Measurements from ENCODE around the gene IGF1R. TPM values are rescaled to one million over a fixed set of nuclear protein-coding genes. Genes with fewer than 3 reads are reported as not detected.

IGF1R gene
- total RNA-seq (2021) (71.3 and 78.9 TPM in 2 replicates), Bru-seq, nascent RNA (percentile 87 among the genes with signal in this experiment), BruChase-seq, experiment 1, labeled RNA remaining after a 2-hour chase (percentile 88 among the genes with signal in this experiment), BruChase-seq, experiment 2, labeled RNA remaining after a 6-hour chase (percentile 84 among the genes with signal in this experiment)
- long read RNA-seq, full-length matches to known transcripts = 1 of 12 reads
- long read RNA-seq, partial matches to known transcripts = 3 of 12 reads
- long read RNA-seq, other reads (novel, unspliced or antisense) = 8 of 12 reads

- Histone ChIP-seq H3K9me2 (ENCODE audit: insufficient read depth) (no peaks in the 10 kb centered on the region), H2AFZ (peak within 1 kb of the TSS; percentile 97), H3K4me3 (peak within 1 kb of the TSS; percentile 91), H4K20me1 (ENCODE audit: insufficient read depth) (no peaks in the 10 kb centered on the region), H3K27ac (peak within 1 kb of the TSS; percentile 60), H3K9me3 (ENCODE audit: insufficient read depth, low read depth) (no peaks in the 10 kb centered on the region), H3K4me1 (replicated peaks; ENCODE audit: insufficient read depth) (peaks cover 13% of the 10 kb centered on the region), H3F3A (ENCODE audit: insufficient read depth, low read depth) (0 out of 2 replicates have a peak, but pooled peaks cover 6% of the 10 kb centered on the region), H3K79me2 (ENCODE audit: low read depth) (peaks cover 38% of the 10 kb centered on the region), H3K4me2 (peak within 1 kb of the TSS; percentile 92), H3K36me3 (ENCODE audit: low read depth) (no peaks in the 10 kb centered on the region), H3K27me3 (ENCODE audit: insufficient read depth, low read depth) (no peaks in the 10 kb centered on the region)
- peak; percentile 76 to 93 for DNase-seq
- BruUV-seq (replicated peaks) = no TSS peak
- ChIA-PET POLR2A (ENCODE audit: unreplicated experiment) (interaction anchor here (0.5 to 0.6 kb wide), 2 partner anchors 429 to 671 kb away, joined by 3 to 8 read pairs; no protein-coding TSS in a partner anchor), CTCF (interaction anchor here (0.6 to 1.0 kb wide), 2 partner anchors 203 to 229 kb away, joined by 5 to 14 read pairs; no protein-coding TSS in a partner anchor)
- peak; percentile 52; the same call in 1 of the 2 replicates for TF ChIP-seq CTCF (conservative IDR thresholded peaks at IDR 0.05)
- no peak for TF ChIP-seq EZH2 (IDR thresholded peaks at IDR 0.05; ENCODE audit: low read depth)
- intact Hi-C loops (cut with micrococcal nuclease; ENCODE audit: unreplicated experiment) = loop anchor here (1.0 to 10.0 kb wide), 8 partner anchors 79 to 607 kb away; partner anchors contain the start of gene LRRC28
Observed at GRCh38 chr15:98647774-98648653, at the start of gene IGF1R. Gene IGF1R (plus strand): TSS chr15:98648539. CDS start chr15:98649582, 1,043 bp downstream.

- Histone ChIP-seq H3K27ac (no peak overlapping the region), H4K20me1 (ENCODE audit: insufficient read depth) (no peaks in the 10 kb centered on the region), H2AFZ (no peak overlapping the region), H3K79me2 (ENCODE audit: low read depth) (no peaks in the 10 kb centered on the region), H3K4me2 (no peak overlapping the region), H3K36me3 (ENCODE audit: low read depth) (no peaks in the 10 kb centered on the region), H3K9me2 (ENCODE audit: insufficient read depth) (no peaks in the 10 kb centered on the region), H3K4me1 (replicated peaks; ENCODE audit: insufficient read depth) (no peaks in the 10 kb centered on the region), H3F3A (ENCODE audit: insufficient read depth, low read depth) (no peaks in the 10 kb centered on the region), H3K9me3 (ENCODE audit: insufficient read depth, low read depth) (no peaks in the 10 kb centered on the region), H3K4me3 (no peak overlapping the region), H3K27me3 (ENCODE audit: insufficient read depth, low read depth) (peaks cover 48% of the 10 kb centered on the region)
- intact Hi-C loops (cut with micrococcal nuclease; ENCODE audit: unreplicated experiment) = no loop called here
- peak in 1 of 2 experiments; percentile 12 for DNase-seq
- CTCF ChIA-PET = no interaction called here
- POLR2A ChIA-PET (ENCODE audit: unreplicated experiment) = no interaction called here
- no TSS peak for BruUV-seq (replicated peaks)
- TF ChIP-seq CTCF (conservative IDR thresholded peaks at IDR 0.05) (no peak), EZH2 (IDR thresholded peaks at IDR 0.05; ENCODE audit: low read depth) (no peak)
Observed at GRCh38 chr15:98599909-98600691, 48.2 kb upstream of the IGF1R start.

- no peak overlapping the region for H3K4me3 ChIP-seq
Observed at GRCh38 chr15:98604983-98605382, 43.4 kb upstream of the IGF1R start.

More at GRCh38 chr15:98604983-98605382, 43.4 kb upstream of the IGF1R start:
- no peaks in the 10 kb centered on the region for H4K20me1 ChIP-seq (ENCODE audit: insufficient read depth)
- no peak overlapping the region for H3K4me2 ChIP-seq
- no peak overlapping the region for H3K27ac ChIP-seq
- peaks cover 12% of the 10 kb centered on the region for H3K4me1 ChIP-seq (replicated peaks; ENCODE audit: insufficient read depth)
- TF ChIP-seq EZH2 (IDR thresholded peaks at IDR 0.05; ENCODE audit: low read depth) = no peak
- TF ChIP-seq CTCF (conservative IDR thresholded peaks at IDR 0.05) = no peak
- intact Hi-C loops (cut with micrococcal nuclease; ENCODE audit: unreplicated experiment) = no loop called here
- H3K27me3 ChIP-seq (ENCODE audit: insufficient read depth, low read depth) = peaks cover 11% of the 10 kb centered on the region
- no peaks in the 10 kb centered on the region for H3K79me2 ChIP-seq (ENCODE audit: low read depth)
- ChIA-PET CTCF (interaction anchor here (0.5 kb wide), 1 partner anchor 173 kb away, joined by 3 read pairs; no protein-coding TSS in a partner anchor), POLR2A (ENCODE audit: unreplicated experiment) (no interaction called here)
- H3K9me2 ChIP-seq (ENCODE audit: insufficient read depth) = no peaks in the 10 kb centered on the region
- H3F3A ChIP-seq (ENCODE audit: insufficient read depth, low read depth) = no peaks in the 10 kb centered on the region
- no peak overlapping the region for H2AFZ ChIP-seq
- no peaks in the 10 kb centered on the region for H3K36me3 ChIP-seq (ENCODE audit: low read depth)
- no peaks in the 10 kb centered on the region for H3K9me3 ChIP-seq (ENCODE audit: insufficient read depth, low read depth)
- no peak for DNase-seq
- no TSS peak for BruUV-seq (replicated peaks)
